G401.6 (cell line): Measurements from ENCODE around the gene FUT9.
"Not testable (repeated sequence)": the region's sequence is repeated elsewhere in the genome, so short reads cannot be mapped to it uniquely, and the experiment has no call there.

ENCODE experiments used
- FAIRE-seq: peaks from 2 replicates; lab custom pipeline; 2012; peaks lifted over from hg19 to GRCh38; lab: Jason Lieb, UNC

FUT9 gene

GRCh38 chr6:96186516-96187195 is 170.9 kb downstream of the FUT9 start:
- FAIRE-seq: no peak

DNA sequence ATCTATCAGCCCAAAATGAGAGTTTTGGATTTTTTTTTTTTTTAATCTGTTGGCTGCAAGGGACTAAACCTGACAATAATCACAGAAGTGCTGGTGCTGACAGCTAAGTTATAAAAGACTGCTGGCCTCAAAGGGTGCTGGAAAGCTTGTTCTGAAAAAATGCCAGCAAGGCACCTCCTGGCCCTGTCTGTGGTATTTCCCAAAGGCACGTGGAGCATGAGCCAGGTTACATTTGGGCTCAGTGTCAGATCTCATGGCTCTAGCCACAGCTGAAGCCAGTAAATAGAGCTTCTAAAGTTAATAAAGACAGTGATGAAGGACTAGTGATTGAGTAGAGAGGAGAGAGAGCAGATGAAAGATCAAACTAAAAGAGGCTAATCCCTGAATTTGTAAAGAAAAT is 178.9 kb downstream of the FUT9 start:
- FAIRE-seq: no peak

- FAIRE-seq: no peak
Observed at GRCh38 chr6:96195272-96195671, 179.5 kb downstream of the FUT9 start.

- no peak for FAIRE-seq
Observed at GRCh38 chr6:96196633-96197032, 180.9 kb downstream of the FUT9 start.

DNA sequence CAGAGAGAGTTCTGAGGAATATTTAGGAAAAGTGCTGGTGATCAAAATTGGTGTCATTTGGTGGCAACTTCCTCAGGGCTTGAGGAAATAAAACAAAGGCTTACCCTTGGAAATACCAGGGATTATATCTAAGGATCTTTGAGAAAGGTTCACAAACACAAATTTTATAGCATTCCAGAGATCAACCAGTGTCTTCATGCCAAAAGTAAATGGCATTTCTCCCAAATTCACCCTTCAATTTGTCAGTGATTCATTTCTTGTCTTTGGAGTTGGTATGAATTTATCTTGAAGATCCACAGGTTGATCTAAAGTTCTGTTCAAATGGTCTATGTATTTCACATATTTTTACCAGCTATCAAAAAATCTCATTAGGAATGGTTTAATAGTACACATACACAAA is 181.5 kb downstream of the FUT9 start:
- no peak for FAIRE-seq

GRCh38 chr6:96202571-96202970 is 186.8 kb downstream of the FUT9 start:
- no peak for FAIRE-seq

GRCh38 chr6:96211341-96211740 is 195.6 kb downstream of the FUT9 start:
- FAIRE-seq: no peak

DNA sequence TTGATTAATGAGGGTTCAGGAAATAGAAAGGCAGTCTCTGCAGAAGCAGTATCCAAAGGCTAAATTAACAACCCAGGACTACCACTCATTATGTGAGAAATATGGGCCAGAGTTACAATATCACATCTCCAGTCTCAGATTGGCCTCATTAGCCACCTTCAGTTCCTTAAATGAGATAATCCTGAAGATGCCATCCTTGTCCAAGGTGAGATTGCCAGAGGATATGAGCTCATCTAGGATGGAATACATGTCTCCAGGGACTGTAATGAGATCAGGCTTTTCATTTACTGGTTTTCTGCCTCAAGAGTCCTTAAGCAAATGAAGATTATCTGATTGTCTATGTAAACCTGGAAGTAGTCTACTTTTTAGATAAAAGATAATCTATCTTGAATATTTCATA is 196.3 kb downstream of the FUT9 start:
- no peak for FAIRE-seq

DNA sequence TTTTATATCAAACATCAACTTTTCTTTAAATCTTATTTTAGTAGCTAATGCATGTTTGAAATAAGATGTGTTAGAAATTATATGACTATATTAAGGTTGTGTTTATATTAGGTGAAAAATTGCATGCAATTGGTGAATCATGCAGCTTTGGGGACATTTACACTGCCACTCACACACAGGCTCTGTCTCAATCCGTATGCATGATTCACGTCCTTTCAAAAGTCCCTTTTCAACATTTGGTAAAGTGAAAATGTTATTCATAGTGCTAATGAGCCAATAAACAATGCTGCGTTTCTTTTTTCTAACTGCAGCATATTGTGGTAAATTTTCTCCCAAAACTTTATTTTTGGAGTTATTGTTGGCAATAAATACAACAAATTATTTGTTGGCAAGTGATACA is 198.0 kb downstream of the FUT9 start:
- no peak for FAIRE-seq

GRCh38 chr6:96223695-96224094 is 207.9 kb downstream of the FUT9 start:
- FAIRE-seq: no peak

DNA sequence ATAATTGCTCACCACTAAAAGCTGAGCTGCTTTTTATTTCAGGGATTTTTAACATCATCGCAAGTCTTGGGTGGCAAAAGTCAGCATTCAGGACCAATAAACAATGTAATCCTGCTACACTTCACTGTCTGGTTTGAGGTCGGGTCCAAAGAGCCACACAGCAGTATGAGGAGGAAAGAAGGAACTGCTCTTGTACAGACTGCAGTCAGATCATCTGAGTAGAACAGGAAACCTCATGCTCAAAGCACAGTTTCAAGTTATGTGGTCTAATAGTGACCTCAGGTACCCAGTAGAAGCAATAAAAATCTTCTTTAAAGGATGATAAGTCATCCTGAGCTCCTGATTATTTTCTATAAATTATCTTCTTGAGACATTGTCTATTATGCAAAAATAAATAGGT is 211.4 kb downstream of the FUT9 start:
- FAIRE-seq: no peak

GRCh38 chr6:96234444-96234843 is 218.7 kb downstream of the FUT9 start:
- no peak for FAIRE-seq

DNA sequence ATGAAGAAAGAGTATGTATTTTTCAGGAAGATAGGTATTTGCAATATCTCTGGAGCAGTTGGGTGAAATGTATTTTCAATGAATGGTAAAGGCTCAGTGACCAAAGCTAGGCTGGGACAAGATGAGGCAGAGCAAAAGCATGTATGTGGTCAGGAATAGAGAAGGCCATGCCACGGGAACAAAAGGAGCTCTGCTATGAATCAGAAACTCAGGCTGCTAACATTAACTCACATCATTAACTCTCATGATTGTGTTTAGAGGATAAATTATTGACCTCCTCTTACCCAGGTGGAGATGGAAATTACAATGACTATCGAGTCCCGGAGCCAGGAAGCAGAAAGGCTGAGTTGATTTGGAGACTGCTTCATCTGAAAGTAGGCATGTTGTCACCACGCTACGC is 220.2 kb downstream of the FUT9 start:
- no peak for FAIRE-seq

GRCh38 chr6:96236471-96236870 is 220.7 kb downstream of the FUT9 start:
- no peak for FAIRE-seq

GRCh38 chr6:96237638-96238347 is 222.0 kb downstream of the FUT9 start:
- FAIRE-seq: no peak

- FAIRE-seq: no peak
Observed at GRCh38 chr6:96246563-96246962, 230.8 kb downstream of the FUT9 start.

DNA sequence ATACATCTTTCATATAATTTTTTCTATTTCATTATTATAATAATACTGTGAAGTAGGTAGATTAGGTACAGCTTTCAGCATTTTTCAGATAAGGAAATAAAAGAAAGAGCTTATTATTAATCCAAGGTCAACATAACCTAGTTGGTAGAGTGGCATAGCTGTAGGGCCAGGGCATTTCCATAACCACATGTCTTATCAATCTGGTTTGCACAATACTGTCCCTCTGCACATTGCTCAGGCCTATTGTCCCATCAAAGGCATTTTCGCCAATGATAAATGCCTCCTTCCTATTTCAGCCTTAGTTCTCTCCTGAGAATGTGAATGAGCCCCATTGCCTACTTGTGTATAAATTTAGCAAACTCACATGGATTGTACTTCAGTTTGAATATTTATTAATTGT is 234.0 kb downstream of the FUT9 start:
- no peak for FAIRE-seq

DNA sequence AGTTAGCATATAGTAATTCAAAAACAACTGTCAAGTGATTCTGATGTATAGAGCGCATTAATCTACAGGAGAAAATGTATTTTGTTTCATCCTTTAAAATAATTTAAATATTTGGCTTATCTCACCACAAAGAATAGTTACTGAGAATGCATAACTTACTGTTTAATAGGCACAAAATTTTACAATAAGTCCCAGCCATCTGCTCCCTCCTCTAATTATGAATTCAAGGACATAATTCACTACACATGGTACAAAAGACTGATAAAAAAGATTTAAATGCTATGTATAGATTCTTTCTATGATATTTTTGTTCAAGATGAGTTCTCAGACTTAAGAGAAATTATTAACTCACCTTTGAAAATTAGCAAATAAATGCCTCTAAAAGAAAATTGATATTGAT is 242.0 kb downstream of the FUT9 start:
- no peak for FAIRE-seq

DNA sequence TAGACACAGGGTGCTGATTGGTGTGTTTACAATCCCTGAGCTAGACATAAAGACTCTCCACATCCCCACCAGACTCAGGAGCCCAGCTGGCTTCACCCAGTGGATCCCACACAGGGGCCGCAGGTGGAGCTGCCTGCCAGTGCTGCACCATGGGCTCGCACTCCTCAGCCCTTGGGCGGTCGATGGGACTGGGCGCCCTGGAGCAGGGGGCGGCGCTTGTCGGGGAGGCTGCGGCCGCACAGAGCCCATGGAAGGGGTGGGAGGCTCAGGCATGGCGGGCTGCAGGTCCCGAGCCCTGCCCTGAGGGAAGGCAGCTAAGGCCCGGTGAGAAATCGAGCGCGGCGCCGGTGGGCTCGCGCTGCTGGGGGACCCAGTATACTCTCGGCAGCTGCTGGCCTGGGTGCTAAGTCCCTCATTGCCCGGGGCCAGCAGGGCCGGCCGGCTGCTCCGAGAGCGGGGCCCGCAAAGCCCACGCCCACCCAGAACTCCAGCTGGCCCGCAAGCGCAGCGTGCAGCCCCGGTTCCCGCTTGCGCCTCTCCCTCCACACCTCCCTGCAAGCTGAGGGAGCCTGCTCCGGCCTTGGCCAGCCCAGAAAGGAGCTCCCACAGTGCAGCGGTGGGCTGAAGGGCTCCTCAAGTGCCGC is 245.1 kb downstream of the FUT9 start:
- FAIRE-seq: not testable (repeated sequence)
